HepG2 (cell line): ENCODE results near the gene CCDC50. TPM values are rescaled to one million over a fixed set of nuclear protein-coding genes. Genes with fewer than 3 reads are reported as not detected.

Experiments
- FOXP1 ChIP-seq, 2 experiments: fragments of 450-650 bp in 1 of 2; IDR thresholded peaks; 2 replicates each; pipeline ENCODE4 v1.6.1; 2017 to 2018; ENCODE audit warnings: antibody characterized with exemption in 1 of 2
- HCFC1 ChIP-seq: fragments of 150-350 bp; IDR thresholded peaks from 2 replicates; pipeline ENCODE4 v1.6.1; 2014; ENCODE audit warnings: low read depth, low read length
- HNF4A ChIP-seq: sonication (generic); formaldehyde crosslinking; IDR thresholded peaks from 2 replicates; pipeline ENCODE4 v1.4.0; 2020; ENCODE audit warnings: missing genetic modification reagents
- KDM3A ChIP-seq: IDR thresholded peaks from 2 replicates; pipeline ENCODE4 v1.6.1; 2018; ENCODE audit warnings: low read depth, missing compliant biosample characterization
- POLR2G ChIP-seq: fragments of 200-400 bp; formaldehyde crosslinking; IDR thresholded peaks from 2 replicates; pipeline ENCODE4 v1.6.1; 2018; ENCODE audit warnings: mild to moderate bottlenecking, low read depth, low read length, moderate library complexity
- SATB2 ChIP-seq: sonication (generic); formaldehyde crosslinking; IDR thresholded peaks from 2 replicates; pipeline ENCODE4 v1.5.0; 2020; ENCODE audit warnings: missing genetic modification reagents
- SIX1 ChIP-seq: sonication (generic); formaldehyde crosslinking; IDR thresholded peaks from 2 replicates; pipeline ENCODE4 v1.4.0; 2020; ENCODE audit warnings: missing genetic modification reagents, borderline replicate concordance
- TP53 ChIP-seq: sonication (generic); formaldehyde crosslinking; conservative IDR thresholded peaks from 2 replicates; pipeline ENCODE4 v1.4.0; 2020; ENCODE audit warnings: missing genetic modification reagents
- ZBTB8A ChIP-seq: sonication (generic); formaldehyde crosslinking; IDR thresholded peaks from 2 replicates; pipeline ENCODE4 v1.4.0; 2020; ENCODE audit warnings: mild to moderate bottlenecking, low read depth, missing genetic modification reagents, borderline replicate concordance
- polyA plus RNA-seq, 8 experiments: library from polyadenylated mRNA; depleted of rRNA in 3 of 8; stranded (reverse) in 7 of 8; unstranded in 1 of 8; fragments of >200 nt; fragmentation: Illumina TruSeq in 4 of 8; extraction: Trizol in 4 of 8; gene quantifications; 2 replicates each; pipeline versions ENCODE4 v1.2.1 to v1.2.3, GENCODE V29; 2011 to 2016; ENCODE audit warnings: low read depth in 4 of 8, missing spikeins in 1 of 8, mixed read lengths in 1 of 8; ENCODE audit not compliant: insufficient read depth in 1 of 8
- total RNA-seq, 5 experiments: library from RNA; depleted of rRNA; stranded (reverse); fragments of >200 nt; fragmentation: Illumina TruSeq; extraction: Trizol; gene quantifications; 2 replicates each; pipeline ENCODE4 v1.2.3, GENCODE V29; 2016; ENCODE audit warnings: low read depth in 1 of 5
- TF ChIP-seq, protein P1 (sequence below): IDR thresholded peaks from 2 replicates; pipeline ENCODE4 v1.6.1; 2016; ENCODE audit warnings: low read depth, missing genetic modification reagents, missing compliant biosample characterization
- TF ChIP-seq, protein P2 (sequence below): sonication (generic); formaldehyde crosslinking; IDR thresholded peaks from 2 replicates; pipeline ENCODE4 v1.4.0; 2020; ENCODE audit warnings: missing genetic modification reagents
- TF ChIP-seq, protein P3 (sequence below): sonication (generic); formaldehyde crosslinking; IDR thresholded peaks from 2 replicates; pipeline ENCODE4 v1.4.0; 2020; ENCODE audit warnings: mild to moderate bottlenecking, missing genetic modification reagents
- TF ChIP-seq, protein P4 (sequence below): sonication (generic); formaldehyde crosslinking; IDR thresholded peaks from 2 replicates; pipeline ENCODE4 v1.8.0; 2022; ENCODE audit warnings: missing genetic modification reagents, mild to moderate bottlenecking, inconsistent platforms, borderline replicate concordance
- TF ChIP-seq, protein P5 (sequence below): sonication (generic); formaldehyde crosslinking; IDR thresholded peaks from 2 replicates; pipeline ENCODE4 v1.4.0; 2020; ENCODE audit warnings: mild to moderate bottlenecking, missing genetic modification reagents, borderline replicate concordance

CCDC50 gene
- total and polyA plus RNA-seq, 2 of the 13 experiments (the other 11 are each of a cell fraction or from before 2014, with no cell fraction given): 47.6 to 66.4 TPM

DNA sequence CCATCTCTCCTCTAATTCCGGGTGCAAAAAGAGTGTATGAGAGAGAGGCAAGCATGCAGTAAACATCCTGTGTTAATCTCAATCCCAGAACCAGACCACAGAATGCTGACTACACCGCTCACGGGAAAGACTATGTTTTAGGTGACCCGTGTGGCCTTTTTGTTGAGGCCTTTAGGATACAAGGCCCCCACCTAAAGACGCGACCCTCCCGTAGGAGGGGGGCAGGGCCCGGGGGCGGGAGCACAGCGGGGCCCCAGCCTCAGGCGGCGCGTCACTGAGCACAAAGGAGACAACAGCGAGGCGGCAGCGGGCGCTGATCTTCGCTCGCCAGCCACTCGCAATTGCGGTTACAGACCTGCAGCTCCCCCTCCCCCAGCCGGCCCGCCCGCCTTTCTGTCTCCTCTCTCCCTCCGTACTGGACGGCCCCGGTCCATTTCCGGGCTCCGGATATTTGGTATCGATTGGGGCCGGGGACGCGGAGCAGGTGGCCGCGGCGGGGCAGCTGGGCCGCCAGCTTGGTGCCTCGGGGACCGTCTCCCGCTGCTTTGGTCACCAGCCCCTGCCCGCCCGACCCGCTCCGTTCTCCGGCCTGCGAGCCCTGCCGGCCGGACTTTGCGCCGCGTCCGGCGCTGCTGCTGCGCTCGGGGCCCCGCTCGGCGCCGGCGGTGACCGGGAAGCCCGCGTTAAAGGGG lies at the start of gene CCDC50 (continued):
- TF ChIP-seq, protein P1, sequence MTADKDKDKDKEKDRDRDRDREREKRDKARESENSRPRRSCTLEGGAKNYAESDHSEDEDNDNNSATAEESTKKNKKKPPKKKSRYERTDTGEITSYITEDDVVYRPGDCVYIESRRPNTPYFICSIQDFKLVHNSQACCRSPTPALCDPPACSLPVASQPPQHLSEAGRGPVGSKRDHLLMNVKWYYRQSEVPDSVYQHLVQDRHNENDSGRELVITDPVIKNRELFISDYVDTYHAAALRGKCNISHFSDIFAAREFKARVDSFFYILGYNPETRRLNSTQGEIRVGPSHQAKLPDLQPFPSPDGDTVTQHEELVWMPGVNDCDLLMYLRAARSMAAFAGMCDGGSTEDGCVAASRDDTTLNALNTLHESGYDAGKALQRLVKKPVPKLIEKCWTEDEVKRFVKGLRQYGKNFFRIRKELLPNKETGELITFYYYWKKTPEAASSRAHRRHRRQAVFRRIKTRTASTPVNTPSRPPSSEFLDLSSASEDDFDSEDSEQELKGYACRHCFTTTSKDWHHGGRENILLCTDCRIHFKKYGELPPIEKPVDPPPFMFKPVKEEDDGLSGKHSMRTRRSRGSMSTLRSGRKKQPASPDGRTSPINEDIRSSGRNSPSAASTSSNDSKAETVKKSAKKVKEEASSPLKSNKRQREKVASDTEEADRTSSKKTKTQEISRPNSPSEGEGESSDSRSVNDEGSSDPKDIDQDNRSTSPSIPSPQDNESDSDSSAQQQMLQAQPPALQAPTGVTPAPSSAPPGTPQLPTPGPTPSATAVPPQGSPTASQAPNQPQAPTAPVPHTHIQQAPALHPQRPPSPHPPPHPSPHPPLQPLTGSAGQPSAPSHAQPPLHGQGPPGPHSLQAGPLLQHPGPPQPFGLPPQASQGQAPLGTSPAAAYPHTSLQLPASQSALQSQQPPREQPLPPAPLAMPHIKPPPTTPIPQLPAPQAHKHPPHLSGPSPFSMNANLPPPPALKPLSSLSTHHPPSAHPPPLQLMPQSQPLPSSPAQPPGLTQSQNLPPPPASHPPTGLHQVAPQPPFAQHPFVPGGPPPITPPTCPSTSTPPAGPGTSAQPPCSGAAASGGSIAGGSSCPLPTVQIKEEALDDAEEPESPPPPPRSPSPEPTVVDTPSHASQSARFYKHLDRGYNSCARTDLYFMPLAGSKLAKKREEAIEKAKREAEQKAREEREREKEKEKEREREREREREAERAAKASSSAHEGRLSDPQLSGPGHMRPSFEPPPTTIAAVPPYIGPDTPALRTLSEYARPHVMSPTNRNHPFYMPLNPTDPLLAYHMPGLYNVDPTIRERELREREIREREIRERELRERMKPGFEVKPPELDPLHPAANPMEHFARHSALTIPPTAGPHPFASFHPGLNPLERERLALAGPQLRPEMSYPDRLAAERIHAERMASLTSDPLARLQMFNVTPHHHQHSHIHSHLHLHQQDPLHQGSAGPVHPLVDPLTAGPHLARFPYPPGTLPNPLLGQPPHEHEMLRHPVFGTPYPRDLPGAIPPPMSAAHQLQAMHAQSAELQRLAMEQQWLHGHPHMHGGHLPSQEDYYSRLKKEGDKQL (CRISPR knock-in tag): no peak; the same call in 1 of the 2 replicates
- TF ChIP-seq HCFC1 (no peak), SIX1 (CRISPR knock-in tag) (no peak; the same call in 1 of the 2 replicates), TP53 (CRISPR knock-in tag) (no peak; the same call in 1 of the 2 replicates), ZBTB8A (CRISPR knock-in tag) (no peak), FOXP1 (IDR thresholded peaks at IDR 0.05) (no peak), FOXP1 (CRISPR knock-in tag; IDR thresholded peaks at IDR 0.05) (0 out of 2 replicates have a peak, but pooled peaks have one; percentile 37), SATB2 (CRISPR knock-in tag) (no peak; the same call in 1 of the 2 replicates), KDM3A (CRISPR knock-in tag) (peak; percentile 79; the same call in 1 of the 2 replicates), HNF4A (CRISPR knock-in tag) (peak; percentile 61), POLR2G (peak; percentile 81)
- TF ChIP-seq, protein P2, sequence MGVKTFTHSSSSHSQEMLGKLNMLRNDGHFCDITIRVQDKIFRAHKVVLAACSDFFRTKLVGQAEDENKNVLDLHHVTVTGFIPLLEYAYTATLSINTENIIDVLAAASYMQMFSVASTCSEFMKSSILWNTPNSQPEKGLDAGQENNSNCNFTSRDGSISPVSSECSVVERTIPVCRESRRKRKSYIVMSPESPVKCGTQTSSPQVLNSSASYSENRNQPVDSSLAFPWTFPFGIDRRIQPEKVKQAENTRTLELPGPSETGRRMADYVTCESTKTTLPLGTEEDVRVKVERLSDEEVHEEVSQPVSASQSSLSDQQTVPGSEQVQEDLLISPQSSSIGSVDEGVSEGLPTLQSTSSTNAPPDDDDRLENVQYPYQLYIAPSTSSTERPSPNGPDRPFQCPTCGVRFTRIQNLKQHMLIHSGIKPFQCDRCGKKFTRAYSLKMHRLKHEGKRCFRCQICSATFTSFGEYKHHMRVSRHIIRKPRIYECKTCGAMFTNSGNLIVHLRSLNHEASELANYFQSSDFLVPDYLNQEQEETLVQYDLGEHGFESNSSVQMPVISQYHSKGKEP (CRISPR knock-in tag): no peak
- TF ChIP-seq, protein P3, sequence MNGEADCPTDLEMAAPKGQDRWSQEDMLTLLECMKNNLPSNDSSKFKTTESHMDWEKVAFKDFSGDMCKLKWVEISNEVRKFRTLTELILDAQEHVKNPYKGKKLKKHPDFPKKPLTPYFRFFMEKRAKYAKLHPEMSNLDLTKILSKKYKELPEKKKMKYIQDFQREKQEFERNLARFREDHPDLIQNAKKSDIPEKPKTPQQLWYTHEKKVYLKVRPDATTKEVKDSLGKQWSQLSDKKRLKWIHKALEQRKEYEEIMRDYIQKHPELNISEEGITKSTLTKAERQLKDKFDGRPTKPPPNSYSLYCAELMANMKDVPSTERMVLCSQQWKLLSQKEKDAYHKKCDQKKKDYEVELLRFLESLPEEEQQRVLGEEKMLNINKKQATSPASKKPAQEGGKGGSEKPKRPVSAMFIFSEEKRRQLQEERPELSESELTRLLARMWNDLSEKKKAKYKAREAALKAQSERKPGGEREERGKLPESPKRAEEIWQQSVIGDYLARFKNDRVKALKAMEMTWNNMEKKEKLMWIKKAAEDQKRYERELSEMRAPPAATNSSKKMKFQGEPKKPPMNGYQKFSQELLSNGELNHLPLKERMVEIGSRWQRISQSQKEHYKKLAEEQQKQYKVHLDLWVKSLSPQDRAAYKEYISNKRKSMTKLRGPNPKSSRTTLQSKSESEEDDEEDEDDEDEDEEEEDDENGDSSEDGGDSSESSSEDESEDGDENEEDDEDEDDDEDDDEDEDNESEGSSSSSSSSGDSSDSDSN (CRISPR knock-in tag): peak; percentile 92
- TF ChIP-seq, protein P4, sequence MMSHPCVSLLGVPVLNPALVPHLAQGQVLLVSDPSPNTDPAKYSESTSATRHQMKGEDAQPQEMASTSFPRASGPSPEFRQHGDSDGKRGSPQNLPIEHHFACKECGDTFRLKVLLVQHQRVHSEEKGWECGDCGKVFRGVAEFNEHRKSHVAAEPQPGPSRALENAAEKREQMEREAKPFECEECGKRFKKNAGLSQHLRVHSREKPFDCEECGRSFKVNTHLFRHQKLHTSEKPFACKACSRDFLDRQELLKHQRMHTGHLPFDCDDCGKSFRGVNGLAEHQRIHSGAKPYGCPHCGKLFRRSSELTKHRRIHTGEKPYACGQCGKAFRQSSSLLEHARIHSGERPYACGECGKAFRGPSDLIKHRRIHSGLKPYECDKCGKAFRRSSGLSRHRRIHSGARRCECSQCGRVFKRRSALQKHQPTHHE (CRISPR knock-in tag): peak; percentile 57; the same call in 1 of the 2 replicates
- TF ChIP-seq, protein P5, sequence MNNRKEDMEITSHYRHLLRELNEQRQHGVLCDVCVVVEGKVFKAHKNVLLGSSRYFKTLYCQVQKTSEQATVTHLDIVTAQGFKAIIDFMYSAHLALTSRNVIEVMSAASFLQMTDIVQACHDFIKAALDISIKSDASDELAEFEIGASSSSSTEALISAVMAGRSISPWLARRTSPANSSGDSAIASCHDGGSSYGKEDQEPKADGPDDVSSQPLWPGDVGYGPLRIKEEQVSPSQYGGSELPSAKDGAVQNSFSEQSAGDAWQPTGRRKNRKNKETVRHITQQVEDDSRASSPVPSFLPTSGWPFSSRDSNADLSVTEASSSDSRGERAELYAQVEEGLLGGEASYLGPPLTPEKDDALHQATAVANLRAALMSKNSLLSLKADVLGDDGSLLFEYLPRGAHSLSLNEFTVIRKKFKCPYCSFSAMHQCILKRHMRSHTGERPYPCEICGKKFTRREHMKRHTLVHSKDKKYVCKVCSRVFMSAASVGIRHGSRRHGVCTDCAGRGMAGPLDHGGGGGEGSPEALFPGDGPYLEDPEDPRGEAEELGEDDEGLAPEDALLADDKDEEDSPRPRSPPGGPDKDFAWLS: no peak
